GM12873 (cell line): ENCODE measurements around the gene OSBP.

Source experiments
- TF ChIP-seq, protein P1 (sequence below): IDR thresholded peaks from 2 replicates; pipeline ENCODE4 v1.5.1; 2012; ENCODE audit warnings: low read depth, mild to moderate bottlenecking, moderate library complexity, low read length, control low read depth; ENCODE audit not compliant: insufficient read depth; ENCODE audit errors: missing control alignments

OSBP gene

DNA sequence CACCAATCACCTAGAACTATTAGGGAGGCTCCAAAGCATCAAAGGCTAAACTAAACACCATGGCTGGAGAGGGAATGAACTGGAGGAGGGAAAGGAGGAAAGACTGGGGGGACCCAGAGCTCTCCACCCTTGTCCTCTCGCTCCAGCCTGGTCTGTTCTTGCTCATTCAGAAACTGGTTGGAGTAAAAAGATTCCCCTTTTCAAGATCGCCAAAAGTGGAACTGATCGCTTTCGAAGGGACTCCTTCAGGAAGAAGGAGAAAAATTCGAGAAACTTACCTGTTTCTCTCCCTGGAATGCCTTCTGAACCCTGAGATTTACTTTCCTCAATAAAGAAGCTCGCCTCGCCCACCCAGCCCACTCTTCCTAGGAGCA, 57.3 kb downstream of the OSBP start:
- TF ChIP-seq, protein P1, sequence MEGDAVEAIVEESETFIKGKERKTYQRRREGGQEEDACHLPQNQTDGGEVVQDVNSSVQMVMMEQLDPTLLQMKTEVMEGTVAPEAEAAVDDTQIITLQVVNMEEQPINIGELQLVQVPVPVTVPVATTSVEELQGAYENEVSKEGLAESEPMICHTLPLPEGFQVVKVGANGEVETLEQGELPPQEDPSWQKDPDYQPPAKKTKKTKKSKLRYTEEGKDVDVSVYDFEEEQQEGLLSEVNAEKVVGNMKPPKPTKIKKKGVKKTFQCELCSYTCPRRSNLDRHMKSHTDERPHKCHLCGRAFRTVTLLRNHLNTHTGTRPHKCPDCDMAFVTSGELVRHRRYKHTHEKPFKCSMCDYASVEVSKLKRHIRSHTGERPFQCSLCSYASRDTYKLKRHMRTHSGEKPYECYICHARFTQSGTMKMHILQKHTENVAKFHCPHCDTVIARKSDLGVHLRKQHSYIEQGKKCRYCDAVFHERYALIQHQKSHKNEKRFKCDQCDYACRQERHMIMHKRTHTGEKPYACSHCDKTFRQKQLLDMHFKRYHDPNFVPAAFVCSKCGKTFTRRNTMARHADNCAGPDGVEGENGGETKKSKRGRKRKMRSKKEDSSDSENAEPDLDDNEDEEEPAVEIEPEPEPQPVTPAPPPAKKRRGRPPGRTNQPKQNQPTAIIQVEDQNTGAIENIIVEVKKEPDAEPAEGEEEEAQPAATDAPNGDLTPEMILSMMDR: no peak

DNA sequence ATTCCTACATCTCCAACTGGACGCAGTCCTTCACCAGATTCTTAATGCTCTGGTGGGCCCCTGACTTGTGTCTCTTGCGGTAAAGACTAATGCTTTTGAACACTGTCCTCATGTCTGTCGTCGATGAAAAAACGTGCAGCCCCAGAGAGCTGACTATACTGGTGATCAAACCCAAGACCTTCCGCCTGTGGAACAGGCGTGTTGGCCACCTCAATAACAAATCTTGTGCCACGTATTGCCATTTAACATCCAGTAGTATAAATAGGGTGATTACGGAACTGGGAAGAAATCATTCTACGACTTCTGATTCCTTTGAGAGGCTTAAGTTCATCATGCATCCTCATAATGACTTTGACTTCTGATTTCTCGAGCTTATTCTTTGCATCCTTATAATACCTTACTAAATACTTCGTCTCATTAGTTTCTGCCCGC, 58.6 kb downstream of the OSBP start:
- TF ChIP-seq, protein P1: no peak

DNA sequence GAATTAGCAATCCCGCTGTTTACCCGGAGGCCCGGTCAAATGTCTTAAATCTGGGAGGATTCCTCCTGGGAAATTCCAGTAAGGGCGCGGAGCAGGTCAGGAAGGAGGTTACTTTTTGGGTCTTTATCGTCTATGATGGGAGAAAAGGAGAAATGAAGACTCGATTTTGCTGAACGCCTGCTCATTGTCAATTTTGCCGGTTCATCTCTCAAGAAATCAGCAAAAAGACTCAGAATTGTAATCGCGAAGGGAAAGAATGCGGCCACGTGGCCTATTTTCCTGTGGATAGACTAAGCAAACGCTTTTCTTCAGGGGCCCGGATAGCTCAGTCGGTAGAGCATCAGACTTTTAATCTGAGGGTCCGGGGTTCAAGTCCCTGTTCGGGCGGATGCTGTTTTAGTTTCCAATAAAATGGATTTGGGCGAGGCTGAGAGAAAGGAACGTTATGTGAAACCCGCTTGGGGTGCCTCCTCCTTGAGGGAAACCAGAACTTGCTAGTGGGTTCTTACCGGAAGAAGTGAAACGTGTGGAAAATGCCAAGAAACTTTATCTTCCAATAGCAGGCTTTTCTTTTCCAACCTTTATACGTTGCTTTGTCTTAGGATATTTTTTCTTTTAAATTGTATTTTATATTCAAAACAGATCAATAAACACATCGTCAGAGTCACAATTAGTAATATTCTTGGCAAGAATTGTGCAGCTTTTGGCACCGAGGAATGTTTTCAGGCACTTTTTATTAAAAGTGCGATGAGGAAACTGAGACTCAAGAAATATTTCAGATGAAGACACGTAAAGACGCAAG, 59.3 kb downstream of the OSBP start:
- TF ChIP-seq, protein P1: no peak

DNA sequence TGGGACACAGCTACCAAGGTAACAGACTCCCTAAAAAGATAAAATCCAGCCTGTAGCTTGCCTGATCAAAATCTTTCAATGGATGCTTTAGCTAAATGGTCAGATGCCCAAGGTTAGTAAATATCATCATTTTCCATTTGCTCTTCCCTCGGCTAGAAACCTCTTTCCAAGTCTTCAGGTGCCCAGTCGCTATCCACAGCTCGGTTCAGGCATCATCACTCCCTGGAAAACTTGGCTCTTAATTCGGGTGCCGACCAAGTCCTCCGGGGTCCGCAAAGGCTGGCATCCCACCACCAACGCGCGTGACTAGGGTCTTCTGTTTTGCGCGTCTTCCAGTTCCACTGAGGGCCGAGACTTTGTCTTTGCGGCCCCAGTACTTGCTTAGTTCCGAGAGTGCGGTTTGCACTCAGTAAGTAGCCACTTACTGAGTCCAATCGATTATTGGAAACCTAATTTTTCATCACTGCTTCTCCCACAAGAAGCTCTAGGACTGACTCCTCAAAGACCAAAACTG, 59.9 kb downstream of the OSBP start:
- TF ChIP-seq, protein P1: no peak

DNA sequence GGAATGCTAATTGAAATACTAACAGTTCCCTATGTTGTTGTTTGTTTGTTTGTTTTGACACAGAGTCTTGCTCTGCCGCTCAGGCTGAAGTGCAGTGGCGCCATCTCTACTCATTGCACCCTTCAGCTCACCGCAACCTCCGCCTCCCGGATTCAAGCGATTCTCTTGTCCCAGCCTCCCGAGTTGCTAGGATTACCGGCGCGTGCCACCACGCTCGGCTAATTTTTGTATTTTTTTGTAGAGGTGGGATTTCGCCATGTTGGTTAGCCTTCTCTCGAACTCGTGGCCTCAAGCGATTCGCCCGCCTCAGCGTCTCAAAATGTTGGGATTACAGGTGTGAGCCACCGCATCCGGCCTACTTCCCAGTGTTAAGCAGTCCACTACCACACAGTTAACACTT, 62.3 kb downstream of the OSBP start:
- TF ChIP-seq, protein P1: no peak

DNA sequence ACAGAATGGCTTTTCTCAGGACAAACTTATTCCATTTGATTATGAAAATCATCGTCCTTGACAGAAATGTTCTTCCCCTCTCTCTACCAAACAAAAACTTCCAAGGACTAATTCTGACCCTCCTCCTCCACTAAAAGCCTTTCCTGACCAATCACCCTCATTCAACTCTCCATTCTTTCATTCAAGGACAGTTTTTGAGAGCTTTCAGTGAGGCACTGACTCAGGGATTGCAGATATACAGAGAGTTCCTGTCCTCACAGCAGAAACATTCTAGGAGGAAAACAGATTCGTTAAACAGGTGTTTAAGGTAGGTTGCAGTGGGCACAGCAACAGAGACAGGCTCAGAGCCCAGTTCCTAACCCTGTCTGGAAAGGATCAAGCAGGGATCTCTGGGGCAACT, 62.7 kb downstream of the OSBP start:
- TF ChIP-seq, protein P1: no peak

DNA sequence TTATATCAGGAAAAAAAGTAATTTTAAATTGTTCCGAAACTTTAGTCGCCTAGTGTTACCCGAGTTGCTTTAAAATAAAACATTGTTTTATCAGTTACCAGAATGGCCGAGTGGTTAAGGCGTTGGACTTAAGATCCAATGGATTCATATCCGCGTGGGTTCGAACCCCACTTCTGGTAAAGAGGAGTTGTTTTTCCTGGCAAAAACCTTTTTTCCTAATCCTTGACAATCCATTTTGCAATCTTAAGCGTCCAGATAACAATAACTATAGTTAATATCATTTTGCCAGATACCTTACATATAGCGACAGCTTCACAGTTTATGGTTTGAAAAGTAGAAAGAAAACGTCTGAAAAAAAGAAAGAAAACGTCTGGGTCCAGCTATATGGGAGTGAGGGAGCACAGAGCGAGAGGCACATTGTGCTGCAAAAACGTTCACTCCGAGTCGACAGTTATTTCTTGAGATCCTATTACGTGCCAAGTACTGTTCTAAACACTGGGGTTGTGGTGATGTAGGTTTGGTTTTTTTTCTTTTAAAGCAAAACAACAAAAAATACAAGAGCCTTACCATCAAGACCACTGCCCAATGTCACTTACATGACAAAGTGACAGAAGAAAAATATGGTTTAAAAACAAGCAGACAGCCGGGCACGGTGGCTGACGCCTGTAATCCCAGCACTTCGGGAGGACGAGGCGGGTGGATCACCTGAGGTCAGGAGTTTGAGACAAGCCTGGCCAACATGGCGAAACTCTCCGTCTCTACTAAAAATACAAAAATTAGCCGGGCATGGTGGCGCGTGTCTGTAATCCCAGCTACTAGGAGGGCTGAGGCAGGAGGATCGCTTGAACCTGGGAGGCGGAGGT, 63.7 kb downstream of the OSBP start:
- TF ChIP-seq, protein P1: no peak
